Heart left ventricle (tissue), 13 donors: ENCODE data around the gene NMT2.

Experiments used
- POLR2A ChIP-seq, 2 donors: fragments of 450-650 bp; IDR thresholded peaks; one replicate each; pipeline ENCODE4 v1.6.1; 2017; ENCODE audit warnings: antibody characterized with exemption in 2 of 2, mild to moderate bottlenecking in 2 of 2, moderate library complexity in 2 of 2
- TF ChIP-seq, protein P1 (sequence below), 12 donors: fragments of 200-600 bp; sonication (generic) in 4 of 12; IDR thresholded peaks; one replicate each; pipeline versions ENCODE4 v1.5.0 to v1.8.0; 2018 to 2022; ENCODE audit warnings: antibody characterized with exemption in 12 of 12, mild to moderate bottlenecking in 5 of 12
- donor health status: ischemic (EF 13 %, LVEDD 7.1; RV severe dilation, severe dysfunction).
- donor health status: DM: no; HTN: yes; CAD: no.
- donor health status: DM: no; HTN: no; CAD: no.
- donor health status: ischemic (EF 25% LVEDD 6.9; RV normal size, moderate dysfunction).
- donor health status: ischemic (EF 25% LVEDD 5.7; RV mildly dilated, moderate dysfunction).
- donor health status: ischemic (EF 35%, LVEDD 5.7; RV mildly dilated, moderate dysfunction).
- donor health status: nonischemic (EF 11% LVEDD 7.7; RV severe dilation, severe dysfunction).
- donor health status: DM: yes; HTN: yes; CAD: no.
- donor health status: PGD.
- donor health status: ischemic (EF 29% LVEDD 5.4; RV normal size, mild dysfunction).
- donor health status: nonischemic (EF 23%, LVEDD 6.1; RV moderate dilation, normal function).

DNA sequence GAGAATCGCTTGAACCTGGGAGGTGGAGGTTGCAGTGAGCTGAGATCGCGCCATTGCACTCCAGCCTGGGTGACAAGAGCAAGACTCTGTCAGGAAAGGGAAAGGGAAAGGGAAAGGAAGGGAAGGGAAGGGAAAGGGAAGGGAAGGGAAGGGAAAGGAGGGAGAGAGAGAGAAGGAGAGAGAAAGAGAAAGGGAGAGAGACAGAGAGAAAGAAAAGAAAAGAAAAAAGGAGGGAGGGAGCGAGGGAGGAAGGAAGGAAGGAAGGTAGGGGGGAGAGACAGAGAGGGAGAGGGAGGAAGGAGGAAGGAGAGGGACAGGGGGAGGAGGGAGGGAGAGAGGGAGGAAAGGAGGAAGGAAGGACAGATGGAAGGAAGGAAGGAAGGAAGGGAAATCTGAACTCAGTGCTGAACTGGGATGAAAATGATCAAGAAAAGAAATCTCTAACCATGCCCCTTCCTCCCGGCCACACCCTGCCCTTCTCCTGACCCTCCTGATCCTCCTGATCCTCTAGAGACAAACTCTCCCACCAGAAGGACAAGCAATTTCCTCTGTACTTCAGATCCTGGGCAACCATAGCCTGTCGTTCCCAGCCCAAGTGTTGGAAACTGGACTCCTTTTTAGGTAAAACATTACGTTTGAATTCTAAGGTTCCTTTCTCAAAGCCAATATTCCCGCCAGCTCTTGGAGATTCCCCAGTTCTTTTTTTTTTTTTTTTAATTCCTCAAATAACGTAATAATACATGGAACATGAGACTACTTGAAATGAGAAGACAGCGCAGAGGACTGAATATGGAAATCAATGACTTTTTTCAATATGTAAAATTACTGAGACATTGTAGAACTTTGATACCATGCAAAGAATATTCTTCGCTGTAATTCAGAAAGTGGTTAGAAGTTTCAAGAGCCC, 32.1 kb downstream of the NMT2 start:
- TF ChIP-seq, protein P1, sequence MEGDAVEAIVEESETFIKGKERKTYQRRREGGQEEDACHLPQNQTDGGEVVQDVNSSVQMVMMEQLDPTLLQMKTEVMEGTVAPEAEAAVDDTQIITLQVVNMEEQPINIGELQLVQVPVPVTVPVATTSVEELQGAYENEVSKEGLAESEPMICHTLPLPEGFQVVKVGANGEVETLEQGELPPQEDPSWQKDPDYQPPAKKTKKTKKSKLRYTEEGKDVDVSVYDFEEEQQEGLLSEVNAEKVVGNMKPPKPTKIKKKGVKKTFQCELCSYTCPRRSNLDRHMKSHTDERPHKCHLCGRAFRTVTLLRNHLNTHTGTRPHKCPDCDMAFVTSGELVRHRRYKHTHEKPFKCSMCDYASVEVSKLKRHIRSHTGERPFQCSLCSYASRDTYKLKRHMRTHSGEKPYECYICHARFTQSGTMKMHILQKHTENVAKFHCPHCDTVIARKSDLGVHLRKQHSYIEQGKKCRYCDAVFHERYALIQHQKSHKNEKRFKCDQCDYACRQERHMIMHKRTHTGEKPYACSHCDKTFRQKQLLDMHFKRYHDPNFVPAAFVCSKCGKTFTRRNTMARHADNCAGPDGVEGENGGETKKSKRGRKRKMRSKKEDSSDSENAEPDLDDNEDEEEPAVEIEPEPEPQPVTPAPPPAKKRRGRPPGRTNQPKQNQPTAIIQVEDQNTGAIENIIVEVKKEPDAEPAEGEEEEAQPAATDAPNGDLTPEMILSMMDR (IDR thresholded peaks at IDR 0.05), result no peak
- TF ChIP-seq POLR2A (IDR thresholded peaks at IDR 0.05), result no peak
